Measurements from ENCODE around the gene SH3BGR.

DNA sequence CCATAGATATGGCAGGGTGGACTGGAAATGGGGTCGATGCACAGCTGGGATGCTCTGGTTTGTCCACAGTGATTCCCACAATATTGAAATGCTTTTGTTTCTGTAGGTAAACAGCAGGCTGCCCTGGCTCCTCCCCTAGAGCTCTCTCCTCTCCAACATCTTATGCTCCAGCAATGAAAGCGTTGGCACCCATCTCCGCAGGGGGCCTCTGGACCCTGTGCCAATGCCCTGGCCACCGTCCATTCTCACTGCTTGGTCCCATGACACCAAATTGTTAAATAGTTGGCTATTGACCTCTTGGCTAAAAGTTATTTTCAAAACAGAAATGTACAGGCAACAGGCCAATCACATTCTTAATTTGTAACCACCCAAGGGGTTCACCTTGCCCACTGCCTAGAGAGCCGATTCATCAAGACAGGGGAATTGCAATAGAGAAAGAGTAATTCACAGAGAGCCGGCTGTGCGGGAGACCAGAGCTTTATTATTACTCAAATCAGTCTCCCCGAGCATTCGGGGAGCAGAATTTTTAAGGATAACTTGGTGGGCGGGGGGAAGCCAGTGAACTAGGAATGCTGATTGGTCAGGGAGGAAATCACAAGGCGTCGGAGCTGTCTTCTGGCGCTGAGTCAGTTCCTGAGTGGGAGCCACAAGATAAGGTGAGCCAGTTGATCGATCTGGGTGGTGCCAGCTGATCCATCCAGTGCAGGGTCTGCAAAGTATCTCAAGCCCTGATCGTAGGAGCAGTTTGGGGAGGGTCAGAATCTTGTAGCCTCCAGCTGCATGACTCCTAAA is 84.1 kb downstream of the SH3BGR start:
- no peak for TF ChIP-seq POLR2A (IDR thresholded peaks at IDR 0.05; ENCODE audit: extremely low read depth, insufficient read length)
- TF ChIP-seq, protein P1, sequence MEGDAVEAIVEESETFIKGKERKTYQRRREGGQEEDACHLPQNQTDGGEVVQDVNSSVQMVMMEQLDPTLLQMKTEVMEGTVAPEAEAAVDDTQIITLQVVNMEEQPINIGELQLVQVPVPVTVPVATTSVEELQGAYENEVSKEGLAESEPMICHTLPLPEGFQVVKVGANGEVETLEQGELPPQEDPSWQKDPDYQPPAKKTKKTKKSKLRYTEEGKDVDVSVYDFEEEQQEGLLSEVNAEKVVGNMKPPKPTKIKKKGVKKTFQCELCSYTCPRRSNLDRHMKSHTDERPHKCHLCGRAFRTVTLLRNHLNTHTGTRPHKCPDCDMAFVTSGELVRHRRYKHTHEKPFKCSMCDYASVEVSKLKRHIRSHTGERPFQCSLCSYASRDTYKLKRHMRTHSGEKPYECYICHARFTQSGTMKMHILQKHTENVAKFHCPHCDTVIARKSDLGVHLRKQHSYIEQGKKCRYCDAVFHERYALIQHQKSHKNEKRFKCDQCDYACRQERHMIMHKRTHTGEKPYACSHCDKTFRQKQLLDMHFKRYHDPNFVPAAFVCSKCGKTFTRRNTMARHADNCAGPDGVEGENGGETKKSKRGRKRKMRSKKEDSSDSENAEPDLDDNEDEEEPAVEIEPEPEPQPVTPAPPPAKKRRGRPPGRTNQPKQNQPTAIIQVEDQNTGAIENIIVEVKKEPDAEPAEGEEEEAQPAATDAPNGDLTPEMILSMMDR (IDR thresholded peaks at IDR 0.05; ENCODE audit: low read depth, low read length) = no peak
